NCI-H2107 treated with DMSO at 0.1 percent for 48 hours (cell line): ENCODE measurements around the gene GPR141.

ENCODE experiments used
- DNase-seq: peaks from one replicate; lab custom pipeline; 2025; ENCODE audit not compliant: unreplicated experiment; lab: John Stamatoyannopoulos, UW

GPR141 gene

GRCh38 chr7:37732253-37732652 lies 48.7 kb downstream of the GPR141 start:
- no peak for DNase-seq

- DNase-seq, result peak; percentile 2
These were observed 49.3 kb downstream of the GPR141 start for GRCh38 chr7:37732888-37733287.

- no peak for DNase-seq
These were observed 51.6 kb downstream of the GPR141 start for GRCh38 chr7:37735196-37735595.

- DNase-seq, result no peak
These were observed 54.8 kb downstream of the GPR141 start for GRCh38 chr7:37738321-37738720.

- no peak for DNase-seq
These were observed 56.8 kb downstream of the GPR141 start for GRCh38 chr7:37740398-37740797.

- no peak for DNase-seq
These were observed 58.2 kb downstream of the GPR141 start for GRCh38 chr7:37741776-37742175.

- no peak for DNase-seq
These were observed 67.5 kb downstream of the GPR141 start for GRCh38 chr7:37751096-37751495.

- DNase-seq, result no peak
These were observed 70.0 kb downstream of the GPR141 start for GRCh38 chr7:37753398-37754050.

- DNase-seq, result no peak
These were observed 73.4 kb downstream of the GPR141 start for GRCh38 chr7:37756797-37757551.

GRCh38 chr7:37757563-37757962 lies 74.0 kb downstream of the GPR141 start:
- no peak for DNase-seq

GRCh38 chr7:37758501-37759045 lies 75.0 kb downstream of the GPR141 start:
- DNase-seq, result no peak

- no peak for DNase-seq
These were observed 76.0 kb downstream of the GPR141 start for GRCh38 chr7:37759526-37759925.

- DNase-seq, result no peak
These were observed 81.9 kb downstream of the GPR141 start for GRCh38 chr7:37765421-37765829.

GRCh38 chr7:37765872-37766525 lies 82.4 kb downstream of the GPR141 start:
- DNase-seq, result no peak

GRCh38 chr7:37768611-37769010 lies 85.0 kb downstream of the GPR141 start:
- DNase-seq, result no peak

GRCh38 chr7:37769291-37769690 lies 85.7 kb downstream of the GPR141 start:
- no peak for DNase-seq

GRCh38 chr7:37769726-37770125 lies 86.2 kb downstream of the GPR141 start:
- no peak for DNase-seq

- no peak for DNase-seq
These were observed 87.3 kb downstream of the GPR141 start for GRCh38 chr7:37770838-37771237.

- DNase-seq, result no peak
These were observed 87.8 kb downstream of the GPR141 start for GRCh38 chr7:37771342-37771741.

- DNase-seq, result no peak
These were observed 88.2 kb downstream of the GPR141 start for GRCh38 chr7:37771801-37772200.

GRCh38 chr7:37775921-37776320 lies 92.4 kb downstream of the GPR141 start:
- DNase-seq, result no peak

- no peak for DNase-seq
These were observed 97.6 kb downstream of the GPR141 start for GRCh38 chr7:37781156-37781555.
